HG03558 (cell line): ENCODE results near the gene DPYSL5.

Source experiments
- ATAC-seq: cut with Tn5 transposase; IDR thresholded peaks from one replicate; pipeline ENCODE4 v1.9.1; 2021; ENCODE audit warnings: moderate number of reproducible peaks; ENCODE audit not compliant: unreplicated experiment; ENCODE audit errors: extremely low read depth

DPYSL5 gene

DNA sequence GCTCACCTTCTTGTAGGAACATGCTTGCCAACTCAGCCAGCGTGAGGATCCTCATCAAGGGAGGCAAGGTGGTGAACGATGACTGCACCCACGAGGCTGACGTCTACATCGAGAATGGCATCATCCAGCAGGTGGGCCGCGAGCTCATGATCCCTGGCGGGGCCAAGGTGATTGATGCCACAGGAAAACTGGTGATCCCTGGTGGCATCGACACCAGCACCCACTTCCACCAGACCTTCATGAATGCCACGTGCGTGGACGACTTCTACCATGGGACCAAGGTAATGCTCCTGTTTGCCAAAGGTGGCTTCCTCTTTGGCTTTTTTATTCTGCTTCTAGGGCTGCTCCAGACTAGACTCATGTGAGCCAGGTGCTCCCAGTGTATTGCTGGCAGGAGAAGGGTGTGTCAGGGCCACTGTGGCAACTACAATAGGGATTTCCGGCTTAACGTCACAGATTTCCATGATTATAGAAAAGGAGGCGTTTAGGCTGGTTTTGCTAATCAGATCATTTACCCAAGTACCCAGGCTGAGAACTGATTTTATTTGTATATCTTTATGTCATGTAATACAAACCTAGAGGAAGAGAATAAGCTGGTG, 50.6 kb downstream of the DPYSL5 start:
- no peak for ATAC-seq

DNA sequence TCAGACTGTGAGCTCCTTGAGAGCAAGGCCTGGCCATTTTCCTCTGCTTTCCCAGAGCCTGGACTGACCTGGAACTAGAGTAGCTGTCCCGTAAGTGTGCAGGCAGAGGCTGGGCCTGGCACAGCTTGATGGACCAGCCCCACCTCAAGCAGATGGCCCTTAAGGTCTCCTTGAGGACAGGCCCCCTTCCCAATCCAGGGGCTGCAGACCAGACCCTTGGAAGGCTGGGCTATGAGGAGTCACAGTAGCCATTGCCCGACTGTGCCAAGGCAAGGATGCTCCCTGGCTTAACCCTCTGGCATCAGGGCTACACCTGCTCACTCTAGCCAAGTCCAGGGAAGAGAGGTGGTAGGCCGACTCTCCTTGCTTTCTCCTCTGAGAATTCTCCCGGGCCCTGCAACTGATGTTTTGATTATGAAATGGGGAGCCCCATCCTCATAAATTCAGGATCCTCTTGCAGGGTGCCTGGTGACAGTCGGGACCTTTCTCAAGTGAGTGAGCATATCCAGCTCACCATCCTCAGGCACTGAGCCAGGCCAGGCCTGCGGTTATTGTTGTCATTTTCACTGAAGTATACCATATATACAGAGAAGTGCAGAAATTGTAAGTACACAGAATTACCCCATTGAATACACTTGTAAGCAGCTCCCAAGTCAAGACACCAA, 51.7 kb downstream of the DPYSL5 start:
- no peak for ATAC-seq

DNA sequence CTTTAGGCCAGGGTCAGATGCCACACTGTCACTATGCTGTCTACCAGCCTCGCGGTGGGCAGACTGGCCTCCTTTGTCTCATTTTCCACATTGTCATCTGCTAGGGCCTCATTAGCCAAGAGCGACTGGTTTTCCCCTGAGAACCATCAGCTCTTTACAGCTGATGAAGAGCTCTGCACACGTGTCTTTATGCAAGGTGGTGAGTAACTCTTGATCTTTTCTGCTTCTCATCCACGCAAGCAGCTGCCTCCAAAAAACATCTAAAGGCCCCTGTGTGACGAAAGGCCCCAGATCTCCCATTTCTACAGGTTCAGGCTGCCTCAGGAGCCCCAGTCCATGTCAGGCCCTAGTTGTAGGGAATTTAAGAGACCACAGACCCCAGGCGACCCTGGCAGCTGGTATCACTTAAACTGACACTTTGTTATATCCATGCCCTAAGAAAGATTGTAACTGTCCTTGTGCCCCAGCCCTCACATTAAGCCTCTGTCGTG, 52.9 kb downstream of the DPYSL5 start:
- ATAC-seq: no peak

DNA sequence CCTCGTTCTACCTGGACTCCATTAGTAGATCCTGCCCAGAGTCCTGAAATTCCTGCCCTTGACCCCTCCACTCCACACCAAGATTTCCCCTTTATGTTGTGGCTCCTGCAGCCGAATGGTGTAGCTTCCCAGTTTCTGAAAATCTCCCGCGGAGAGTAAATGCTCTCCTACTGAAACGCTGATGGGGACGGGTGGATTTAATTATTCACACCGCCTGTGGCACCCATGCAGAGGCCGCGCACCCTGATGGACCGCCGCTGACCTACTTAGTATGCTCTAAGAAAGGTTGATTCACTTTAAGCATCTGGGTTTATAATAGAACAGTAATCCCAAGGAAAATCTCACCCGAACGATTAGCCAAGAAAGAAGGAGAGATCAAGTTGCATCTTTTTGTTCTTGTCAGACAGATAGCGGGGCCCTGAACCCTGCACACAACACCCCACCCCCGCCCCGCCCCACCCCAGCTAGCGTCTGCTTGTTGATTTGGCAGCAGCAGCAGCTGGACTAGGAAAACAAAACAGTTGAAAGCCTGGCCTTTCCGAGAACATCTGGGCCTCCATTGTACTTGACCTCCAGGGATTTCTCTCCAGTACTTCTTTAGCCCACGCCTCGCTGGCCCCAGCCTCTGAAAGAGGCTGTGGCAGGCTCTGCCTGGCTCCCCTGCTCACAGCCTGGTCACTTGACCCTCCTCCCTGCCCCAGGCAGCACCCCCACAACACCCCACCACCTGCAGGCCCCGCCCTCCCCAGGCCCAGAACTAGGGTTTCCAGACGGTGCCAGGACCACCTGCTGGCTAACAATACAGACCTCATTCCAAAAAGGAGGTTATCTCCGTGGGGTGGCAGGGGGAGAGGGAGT, 53.6 kb downstream of the DPYSL5 start:
- ATAC-seq: no peak

DNA sequence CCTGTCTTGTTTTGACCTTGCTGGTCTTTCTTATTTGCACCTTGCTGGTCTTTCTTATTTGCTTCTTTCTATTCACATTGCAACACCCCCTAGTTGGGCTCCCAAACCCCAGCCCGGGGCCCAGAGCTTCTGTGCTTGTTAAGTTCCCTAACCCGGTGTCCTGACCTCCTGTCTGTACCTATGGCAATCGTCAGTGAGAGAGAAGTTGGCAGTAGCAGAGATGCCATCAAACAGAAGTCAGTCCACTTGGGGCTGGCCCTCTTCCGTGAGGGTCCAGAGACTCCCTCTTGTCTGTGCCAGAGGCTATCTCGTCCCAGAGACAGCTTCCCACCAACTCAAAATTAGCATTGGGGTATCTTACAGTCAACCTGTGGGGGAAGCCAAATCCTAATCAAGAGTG, 55.7 kb downstream of the DPYSL5 start:
- no peak for ATAC-seq

DNA sequence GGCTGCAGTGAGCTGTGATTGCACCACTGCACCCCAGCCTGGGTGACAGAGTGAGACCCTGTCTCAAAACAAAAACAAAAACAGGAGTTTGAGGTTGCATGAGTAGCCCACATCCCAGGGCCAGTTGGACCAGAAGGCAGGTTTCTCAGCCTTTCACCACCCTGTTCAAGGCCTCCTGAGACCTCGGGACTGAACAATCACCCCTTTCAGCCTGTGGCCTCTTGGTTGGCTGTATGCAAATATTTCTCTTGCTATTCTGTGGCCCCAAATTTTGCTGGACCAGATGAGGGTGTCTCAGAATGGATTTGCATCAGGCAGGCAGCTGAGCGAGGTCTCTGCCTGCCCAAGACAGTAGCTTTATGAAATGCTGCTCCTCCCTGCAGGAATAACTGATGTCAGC, 56.9 kb downstream of the DPYSL5 start:
- no peak for ATAC-seq

DNA sequence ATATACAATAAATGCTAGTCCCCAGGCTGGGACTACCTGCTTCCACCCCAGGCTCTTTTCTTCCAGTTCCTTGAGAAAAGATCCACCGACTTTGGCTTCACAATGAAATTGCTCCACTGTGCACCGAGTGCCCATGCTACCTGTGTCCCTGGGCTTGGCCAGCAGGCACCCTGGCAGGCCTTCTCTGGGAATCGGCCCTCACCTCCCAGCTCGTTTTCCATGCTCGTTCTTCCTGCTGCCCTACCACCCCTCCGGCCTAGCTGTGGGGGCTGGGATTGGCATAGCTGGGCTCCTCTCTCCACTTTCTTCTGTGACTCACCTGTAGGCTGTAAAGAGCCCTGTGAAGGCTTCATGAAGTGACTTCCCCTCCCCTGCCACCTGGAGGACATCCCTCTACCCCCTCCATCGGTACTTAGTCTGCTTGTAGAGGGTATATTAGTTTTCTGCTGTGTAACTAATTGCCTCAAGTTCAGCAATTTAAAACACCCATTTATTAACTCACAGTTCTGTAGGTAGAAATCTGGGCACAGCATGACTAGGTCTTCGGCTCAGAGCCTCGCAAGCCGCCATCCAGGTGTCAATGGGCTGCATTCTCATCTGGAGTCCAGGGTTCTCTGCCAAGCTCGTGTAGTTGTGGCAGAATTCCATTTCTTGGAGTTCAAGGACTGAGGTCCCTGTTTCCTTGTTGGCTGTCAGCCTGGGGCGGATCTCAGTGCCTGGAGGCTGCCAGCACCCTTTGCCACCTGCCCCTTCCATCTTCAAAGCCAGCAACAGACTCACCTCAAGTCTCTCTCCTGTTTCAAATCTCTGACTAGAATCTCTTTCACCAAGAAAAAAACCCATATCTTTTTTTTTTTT, 57.6 kb downstream of the DPYSL5 start:
- no peak for ATAC-seq

DNA sequence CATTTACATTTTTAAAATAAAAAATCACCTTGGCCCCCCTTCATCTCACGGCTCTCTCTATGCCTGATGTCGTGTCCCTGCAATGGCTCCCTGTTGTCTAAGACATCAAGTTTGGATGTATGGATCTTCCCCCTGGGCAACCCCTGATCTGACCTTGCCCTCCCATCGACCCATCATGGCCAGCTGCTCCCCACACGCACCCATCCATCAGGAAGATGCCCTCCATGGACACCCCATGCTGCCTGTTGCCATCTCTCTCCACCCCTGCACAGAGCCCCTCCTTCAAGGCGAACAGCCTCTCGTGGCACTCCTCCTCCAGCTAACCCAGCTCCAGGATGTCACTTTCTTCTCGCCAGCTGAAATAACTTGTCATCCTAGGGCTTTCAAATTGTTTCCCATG, 59.5 kb downstream of the DPYSL5 start:
- no peak for ATAC-seq

DNA sequence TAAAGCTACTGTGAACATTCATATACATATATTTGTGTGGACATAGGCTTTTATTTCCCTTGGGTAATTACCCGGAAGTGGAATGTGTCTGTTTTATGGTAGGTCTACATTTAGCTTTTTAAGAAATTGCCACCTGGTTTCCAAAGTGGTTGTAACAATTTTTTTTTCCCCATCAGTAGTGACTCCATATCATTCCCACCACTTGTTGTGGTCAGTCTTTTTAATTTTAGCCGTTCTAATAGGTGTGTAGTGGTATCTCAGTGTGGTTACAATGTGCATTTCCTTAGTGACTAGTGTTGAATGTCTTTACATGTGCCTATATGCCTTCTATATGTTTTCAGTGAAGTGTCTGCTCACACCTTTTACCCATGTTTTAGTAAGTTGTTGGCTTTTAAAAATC, 62.2 kb downstream of the DPYSL5 start:
- no peak for ATAC-seq

DNA sequence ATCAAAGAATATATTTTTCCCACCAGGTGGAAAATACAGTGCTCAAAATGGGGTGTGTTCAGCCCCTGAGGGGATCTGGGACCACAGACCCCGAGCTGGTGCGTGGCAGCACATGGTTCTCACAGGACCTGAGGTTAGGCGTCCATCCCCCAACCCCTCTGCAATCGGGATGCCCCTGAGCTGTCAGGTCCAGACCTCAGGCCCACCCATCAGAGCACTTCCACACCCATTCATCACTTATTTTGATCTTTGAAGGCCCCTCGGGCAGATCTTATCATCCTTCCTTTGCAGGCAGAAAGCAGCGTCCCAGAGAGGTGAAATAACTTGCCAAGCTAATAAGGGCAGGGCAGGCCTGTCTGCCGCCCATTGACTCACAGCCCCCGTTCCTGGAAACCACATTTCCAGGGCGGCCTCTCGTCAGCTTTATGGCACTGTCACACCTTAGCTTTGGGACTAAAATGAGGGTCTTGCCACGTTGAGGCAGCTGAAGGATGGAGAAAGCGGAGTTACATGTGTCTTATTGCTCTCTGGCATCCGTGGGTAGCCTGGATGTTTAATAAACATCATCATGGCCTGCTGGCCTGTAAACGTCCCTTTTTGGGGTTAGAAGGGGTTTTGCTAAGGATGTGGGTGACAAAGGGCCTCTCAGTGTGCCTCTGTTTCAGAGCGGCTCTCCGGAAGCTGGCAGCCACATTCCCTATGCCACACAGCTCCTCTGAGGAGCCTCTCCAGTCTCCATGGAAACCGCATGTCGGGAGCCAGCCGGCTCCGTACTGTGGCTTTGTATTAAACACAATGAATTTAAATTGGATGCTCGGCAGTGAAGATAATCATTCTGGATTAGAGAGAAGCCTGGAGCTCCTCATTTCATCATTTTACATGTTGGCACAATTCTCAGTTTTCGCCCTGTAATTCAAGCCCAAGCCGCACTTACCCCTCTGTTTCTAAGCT, 64.3 kb downstream of the DPYSL5 start:
- ATAC-seq: no peak

DNA sequence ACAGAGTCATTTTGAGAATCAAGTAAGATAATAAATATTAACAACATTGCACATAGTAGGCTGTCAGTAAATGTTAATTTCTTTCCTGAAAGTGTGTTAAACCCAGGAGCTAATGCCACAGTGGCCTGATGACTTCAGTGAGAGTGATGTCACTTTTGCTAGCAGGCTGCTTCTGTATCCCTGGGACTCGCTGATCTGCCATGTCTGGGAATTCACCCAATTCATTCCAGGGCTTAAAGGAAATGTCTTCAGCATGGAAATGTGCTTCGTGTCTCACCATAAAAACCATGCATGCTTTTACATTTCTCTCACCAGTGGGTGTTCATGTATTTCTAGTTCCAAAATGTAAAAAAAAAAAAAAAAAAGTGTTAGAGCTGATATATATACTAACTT, 65.7 kb downstream of the DPYSL5 start:
- ATAC-seq: no peak

DNA sequence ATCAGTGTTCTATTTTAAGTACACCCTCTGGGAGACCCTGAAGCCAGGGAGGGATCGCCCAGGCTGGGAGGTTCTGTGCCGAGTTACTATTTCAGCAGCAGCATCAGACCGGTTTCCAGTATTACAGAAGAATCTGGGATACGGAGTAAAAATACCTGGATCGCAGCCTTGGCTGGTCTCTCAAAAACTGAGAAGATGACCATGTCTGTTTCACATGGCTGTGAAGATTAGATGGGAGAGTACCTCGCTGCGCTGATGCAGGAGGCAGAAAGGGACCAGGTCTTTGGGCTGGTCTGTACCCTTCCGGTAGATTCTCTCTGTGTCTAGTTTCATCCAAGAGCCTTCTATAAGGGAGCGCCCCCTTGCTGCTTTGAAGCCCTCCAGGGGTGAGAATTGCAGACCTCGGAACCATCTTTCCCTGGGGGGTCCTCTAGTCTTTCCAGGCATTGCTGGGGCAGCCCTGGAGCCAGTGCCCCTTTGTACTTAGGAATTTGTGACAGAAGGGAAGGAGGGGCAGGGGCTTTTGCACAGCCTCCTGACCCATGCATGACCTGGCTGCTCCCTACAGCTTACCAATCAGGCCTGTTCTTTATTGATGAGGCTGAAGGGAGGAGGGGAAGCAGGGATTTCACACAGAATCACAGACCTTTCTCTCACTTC, 66.2 kb downstream of the DPYSL5 start:
- no peak for ATAC-seq

DNA sequence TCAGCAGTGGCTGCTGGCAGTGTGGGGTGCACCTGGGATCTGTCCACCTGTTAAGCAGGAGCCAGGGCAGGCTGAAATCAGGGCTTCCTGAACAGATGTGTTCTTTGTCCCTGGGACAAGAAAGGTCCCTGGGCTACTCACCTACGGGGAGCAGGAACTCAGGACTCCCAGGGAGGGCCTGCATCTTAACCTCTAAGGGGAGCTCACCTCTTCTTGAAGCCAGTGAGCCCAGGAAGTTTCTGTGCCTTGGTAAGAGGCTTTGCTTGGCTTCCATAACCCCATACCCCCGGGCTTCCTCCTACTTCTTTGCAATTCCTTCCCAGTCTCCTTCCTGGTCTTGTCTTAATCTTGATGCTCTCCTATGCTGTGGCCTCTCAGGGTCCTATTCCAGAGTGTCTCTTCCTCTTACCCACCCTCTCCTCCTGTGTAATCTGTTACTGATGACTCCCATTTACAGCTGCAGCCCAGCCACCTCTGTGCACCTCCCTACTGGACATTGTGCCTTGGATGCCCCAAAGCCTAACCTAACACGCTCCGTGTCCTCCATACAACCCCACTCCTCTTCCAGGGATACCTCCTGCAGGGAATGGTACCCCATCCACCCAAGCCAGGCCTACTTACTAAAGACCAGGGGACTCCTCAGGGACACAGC, 66.9 kb downstream of the DPYSL5 start:
- no peak for ATAC-seq

DNA sequence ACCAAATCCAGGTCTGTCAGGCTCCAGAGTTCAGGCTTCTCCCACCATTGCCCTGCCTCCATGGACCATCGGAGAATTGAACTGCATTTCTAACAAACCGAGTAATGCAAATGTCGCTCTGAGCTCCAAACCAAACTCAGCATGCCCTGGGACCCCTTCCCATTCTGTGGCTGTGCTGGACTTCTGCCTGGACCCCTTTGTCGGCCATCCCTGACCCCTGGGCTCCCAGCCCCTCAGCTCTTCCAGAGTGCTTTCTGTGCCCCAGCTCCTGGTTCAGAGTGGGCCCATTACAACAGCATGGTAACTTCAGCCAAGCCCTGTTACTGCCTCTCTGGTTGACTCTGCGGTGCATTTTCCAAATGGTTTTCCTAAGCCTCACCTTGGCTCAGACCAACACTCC, 67.4 kb downstream of the DPYSL5 start:
- ATAC-seq: no peak

DNA sequence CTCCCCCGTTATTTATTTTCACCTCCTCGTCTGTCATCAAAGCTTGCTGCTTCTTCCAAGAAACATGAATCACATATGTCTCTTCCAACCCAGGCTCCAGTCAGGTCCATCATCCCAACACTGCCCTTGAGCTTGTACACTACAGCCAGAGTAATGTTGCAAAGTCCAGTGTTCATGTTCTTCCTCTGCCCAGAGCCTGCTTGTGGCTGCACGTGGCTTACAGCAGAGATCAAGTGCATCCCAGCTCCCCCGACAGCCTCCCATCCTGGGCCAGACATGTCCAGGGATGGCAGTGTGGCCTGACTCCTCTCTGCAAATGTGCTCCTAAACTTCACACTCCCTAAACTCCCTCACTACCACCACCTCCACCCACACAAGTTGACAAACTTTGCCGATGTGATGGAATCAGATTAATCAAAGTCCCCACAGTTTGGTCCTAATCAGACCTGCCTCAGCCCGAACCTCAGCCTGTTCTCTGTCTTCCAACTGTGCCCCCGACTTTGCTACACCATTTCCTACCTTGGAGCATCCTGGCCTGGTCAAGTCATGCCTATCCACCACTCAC, 68.3 kb downstream of the DPYSL5 start:
- no peak for ATAC-seq

DNA sequence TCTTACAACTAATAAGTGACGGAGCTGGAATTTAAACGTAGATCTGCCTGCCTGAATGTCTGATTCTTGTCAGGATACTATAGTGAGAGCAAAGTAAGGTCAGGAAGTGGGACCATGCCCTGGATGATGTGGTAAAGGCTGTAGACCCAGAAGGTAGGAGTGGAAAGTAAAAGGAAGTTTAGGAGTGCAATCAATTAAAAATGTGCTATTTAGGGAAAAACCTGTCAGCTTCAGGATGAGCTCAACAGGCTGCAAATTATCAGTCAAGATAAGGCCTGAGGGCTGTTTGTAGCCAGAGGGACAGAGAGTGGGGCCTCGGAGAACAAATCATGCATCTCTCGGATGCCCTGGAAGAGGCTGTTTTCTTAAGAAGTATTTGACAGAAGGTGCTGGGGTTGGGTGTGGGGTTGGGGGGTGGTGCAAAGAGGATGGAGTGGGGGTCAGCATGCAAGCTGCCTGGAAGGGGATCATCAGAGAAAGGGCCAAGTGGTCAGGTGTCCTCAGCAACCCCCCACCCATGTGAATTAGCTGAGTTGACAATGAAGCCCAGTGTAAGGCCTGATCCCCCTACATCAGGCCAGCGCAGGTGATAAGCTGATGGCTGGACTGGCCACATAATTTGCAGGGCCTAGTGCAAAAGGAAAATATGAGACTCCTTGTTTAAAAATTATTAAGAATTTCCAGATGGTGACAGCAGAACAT, 69.4 kb downstream of the DPYSL5 start:
- no peak for ATAC-seq

DNA sequence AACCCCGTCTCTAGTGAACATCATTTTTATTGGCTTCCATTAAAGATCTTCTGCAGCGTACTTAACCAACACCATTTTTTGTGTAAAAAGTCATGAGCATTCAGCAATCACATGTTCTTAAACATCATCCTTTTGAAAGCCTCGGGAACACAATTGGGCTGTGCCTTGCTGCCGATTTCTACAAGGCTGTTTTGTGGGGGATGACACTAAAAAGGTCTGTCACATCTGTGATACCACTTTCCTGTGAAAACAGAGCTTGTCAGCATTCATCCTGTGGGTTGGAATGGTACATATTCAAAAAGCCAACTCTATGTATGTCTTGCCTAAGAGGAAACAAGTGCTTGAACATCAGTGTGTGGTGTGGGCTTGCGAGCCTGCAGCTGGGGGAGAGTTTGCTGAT, 73.4 kb downstream of the DPYSL5 start:
- no peak for ATAC-seq
